SK-N-SH (cell line): ENCODE results near the gene PXK. TPM values are rescaled to one million over a fixed set of nuclear protein-coding genes. Genes with fewer than 3 reads are reported as not detected.

Experiments used
- CTCF ChIA-PET: fragments of 300-600, 350-600 bp; formaldehyde crosslinking; extraction: SDS; loops from one replicate; lab custom pipeline; 2021; lab: Yijun Ruan, JAX
- POLR2A ChIA-PET: fragments of 350-600 bp; sonication (Branson Sonifier 250); formaldehyde crosslinking; extraction: SDS; loops from one replicate; lab custom pipeline; 2020; ENCODE audit warnings: antibody characterized with exemption, inconsistent platforms; lab: Yijun Ruan, JAX
- DNase-seq: peaks from one replicate; pipeline ENCODE4 v3.0.0; 2012
- H2AFZ ChIP-seq: fragments of 200-600 bp; sonication (generic); 2 replicates; pipeline ENCODE4 v1.8.1; 2016; ENCODE audit warnings: antibody characterized with exemption, mild to moderate bottlenecking, low read depth
- H3F3A ChIP-seq: fragments of 200-600 bp; sonication (generic); replicated peaks from 2 replicates; pipeline ENCODE3; 2016; ENCODE audit warnings: antibody characterized with exemption, mild to moderate bottlenecking; ENCODE audit not compliant: insufficient read depth
- H3K27ac ChIP-seq, 2 experiments: fragments of 200-500 bp in 1 of 2; fragments of 200-600 bp in 1 of 2; sonication (Bioruptor generic) in 1 of 2; sonication (generic), shearing (Covaris generic) in 1 of 2; 2 replicates each; pipeline versions ENCODE4 v1.5.1 to v1.6.1; 2014 to 2016; ENCODE audit warnings: low read depth in 2 of 2, inconsistent platforms in 1 of 2, low read length in 1 of 2, mild to moderate bottlenecking in 1 of 2, mixed read lengths in 1 of 2
- H3K27me3 ChIP-seq: fragments of 200-600 bp; sonication (generic), shearing (Covaris generic); 2 replicates; pipeline ENCODE4 v1.6.1; 2016; ENCODE audit warnings: mixed run types; ENCODE audit not compliant: insufficient read depth
- H3K36me3 ChIP-seq, 2 experiments: fragments of 200-500 bp in 1 of 2; fragments of 200-600 bp in 1 of 2; sonication (Bioruptor generic) in 1 of 2; sonication (generic) in 1 of 2; replicated peaks in 1 of 2; 2 replicates each; pipeline versions ENCODE3 to v1.5.1; 2014 to 2016; ENCODE audit warnings: low read length in 1 of 2, mild to moderate bottlenecking in 1 of 2; ENCODE audit not compliant: insufficient read depth in 2 of 2, control insufficient read depth in 1 of 2
- H3K4me1 ChIP-seq, 2 experiments: fragments of 200-500 bp in 1 of 2; fragments of 200-600 bp in 1 of 2; sonication (Bioruptor generic) in 1 of 2; sonication (generic), shearing (Covaris generic) in 1 of 2; 2 replicates each; pipeline versions ENCODE4 v1.5.1 to v1.6.1; 2014 to 2016; ENCODE audit warnings: low read depth in 1 of 2, low read length in 1 of 2, mixed run types in 1 of 2; ENCODE audit not compliant: insufficient read depth in 2 of 2, control insufficient read depth in 1 of 2
- H3K4me2 ChIP-seq: fragments of 200-600 bp; sonication (generic), shearing (Covaris generic); 2 replicates; pipeline ENCODE4 v1.6.1; 2017; ENCODE audit warnings: mixed run types
- H3K4me3 ChIP-seq, 2 experiments: fragments of 200-500 bp in 1 of 2; fragments of 200-600 bp in 1 of 2; sonication (Bioruptor generic) in 1 of 2; sonication (generic), shearing (Covaris generic) in 1 of 2; 2 replicates each; pipeline versions ENCODE4 v1.5.1 to v1.8.1; 2014 to 2016; ENCODE audit warnings: low read depth in 2 of 2, inconsistent platforms in 1 of 2, low read length in 1 of 2, mild to moderate bottlenecking in 1 of 2, mixed read lengths in 1 of 2, moderate library complexity in 1 of 2
- H3K79me2 ChIP-seq: fragments of 200-600 bp; sonication (generic); 2 replicates; pipeline ENCODE4 v1.8.1; 2017; ENCODE audit warnings: mild to moderate bottlenecking; ENCODE audit not compliant: insufficient read depth
- H3K9ac ChIP-seq: fragments of 200-600 bp; sonication (generic); 2 replicates; pipeline ENCODE4 v1.6.1; 2017; ENCODE audit warnings: mixed run types
- H3K9me2 ChIP-seq: fragments of 200-600 bp; sonication (generic); 2 replicates; pipeline ENCODE4 v1.6.1; 2017; ENCODE audit warnings: mixed run types
- H3K9me3 ChIP-seq: fragments of 200-600 bp; sonication (generic); 2 replicates; pipeline ENCODE4 v1.6.1; 2017; ENCODE audit warnings: mixed run types, mild to moderate bottlenecking, moderate library complexity
- H4K20me1 ChIP-seq: fragments of 200-600 bp; sonication (generic); 2 replicates; pipeline ENCODE4 v1.6.1; 2017; ENCODE audit warnings: mild to moderate bottlenecking, mixed run types; ENCODE audit not compliant: insufficient read depth
- ELF1 ChIP-seq: IDR thresholded peaks from 2 replicates; pipeline ENCODE4 v1.4.0; 2012
- FOSL2 ChIP-seq: IDR thresholded peaks from 2 replicates; pipeline ENCODE4 v1.4.0; 2012; ENCODE audit warnings: low read depth, mild to moderate bottlenecking, moderate library complexity, borderline replicate concordance
- GABPA ChIP-seq: IDR thresholded peaks from 2 replicates; pipeline ENCODE4 v1.4.0; 2012; ENCODE audit warnings: low read depth, mild to moderate bottlenecking
- MAX ChIP-seq: IDR thresholded peaks from 2 replicates; pipeline ENCODE4 v1.4.0; 2012; ENCODE audit warnings: low read depth
- MXI1 ChIP-seq: IDR thresholded peaks from 2 replicates; pipeline ENCODE4 v1.6.1; 2012; ENCODE audit warnings: mild to moderate bottlenecking, low read depth, low read length, improper control_type of control experiment
- NFIC ChIP-seq: IDR thresholded peaks from 2 replicates; pipeline ENCODE4 v1.4.0; 2012; ENCODE audit warnings: borderline replicate concordance
- NRF1 ChIP-seq: IDR thresholded peaks from 2 replicates; pipeline ENCODE4 v1.6.1; 2012; ENCODE audit warnings: low read depth, mild to moderate bottlenecking, low read length
- RCOR1 ChIP-seq: fragments of 150-350 bp; IDR thresholded peaks from 2 replicates; pipeline ENCODE4 v1.6.1; 2017; ENCODE audit warnings: antibody characterized with exemption, low read length
- RFX5 ChIP-seq: IDR thresholded peaks from 2 replicates; pipeline ENCODE4 v1.6.1; 2012; ENCODE audit warnings: mild to moderate bottlenecking, improper control_type of control experiment, low read length
- RXRA ChIP-seq: IDR thresholded peaks from 2 replicates; pipeline ENCODE4 v1.4.0; 2012; ENCODE audit warnings: low read depth, mild to moderate bottlenecking, borderline replicate concordance
- SIN3A ChIP-seq: IDR thresholded peaks from 2 replicates; pipeline ENCODE4 v1.6.1; 2012; ENCODE audit warnings: low read depth, mild to moderate bottlenecking, low read length, moderate library complexity, borderline replicate concordance
- USF1 ChIP-seq: IDR thresholded peaks from 2 replicates; pipeline ENCODE4 v1.4.0; 2012; ENCODE audit warnings: low read depth, borderline replicate concordance
- USF2 ChIP-seq: fragments of 150-350 bp; IDR thresholded peaks from 2 replicates; pipeline ENCODE4 v1.6.1; 2017; ENCODE audit warnings: antibody characterized with exemption, low read length, low read depth, borderline replicate concordance
- YY1 ChIP-seq: IDR thresholded peaks from 2 replicates; pipeline ENCODE4 v1.4.0; 2012; ENCODE audit warnings: low read depth, mild to moderate bottlenecking
- WGBS: methylation state at CpG from one replicate; pipeline ENCODE4 v1.1.6; 2017; ENCODE audit warnings: low lambda C conversion rate; 5-methylcytosine and 5-hydroxymethylcytosine counted together
- polyA plus RNA-seq, 3 experiments: library from polyadenylated mRNA; depleted of rRNA; stranded (reverse); fragments of >200 nt; gene quantifications; 2 replicates each; pipeline ENCODE4 v1.2.3, GENCODE V29; 2012

Gene PXK
- polyA plus RNA-seq, 1 of the 3 experiments (the other 2 are of a cell fraction), result 8.4 TPM

GRCh38 chr3:58342676-58343075 is 10.0 kb downstream of the PXK start:
- Histone ChIP-seq H3K27me3 (no peaks in the 10 kb centered on the region), H3K27ac (no peak overlapping the region), H3K9ac (no peak overlapping the region), H3K9me3 (no peaks in the 10 kb centered on the region), H3K4me1 (no peaks in the 10 kb centered on the region), H4K20me1 (no peaks in the 10 kb centered on the region), H3K36me3 (no peaks in the 10 kb centered on the region), H3K9me2 (no peaks in the 10 kb centered on the region), H3K4me3 (no peak overlapping the region), H3F3A (no peaks in the 10 kb centered on the region), H3K79me2 (peaks cover 14% of the 10 kb centered on the region; the same call in 1 of the 2 replicates), H3K4me2 (no peak overlapping the region), H2AFZ (no peak overlapping the region)
- CTCF ChIA-PET, result no interaction called here
- WGBS, result 92% methylated on average over 5 of the region's 5 CpGs
- no peak for DNase-seq
- TF ChIP-seq USF2 (no peak), SIN3A (no peak), RFX5 (no peak), MAX (no peak), GABPA (no peak)
- POLR2A ChIA-PET, result no interaction called here

GRCh38 chr3:58345457-58345856 is 12.8 kb downstream of the PXK start:
- no peaks in the 10 kb centered on the region for H4K20me1 ChIP-seq
- peaks cover 11% of the 10 kb centered on the region for H3K79me2 ChIP-seq
- no peaks in the 10 kb centered on the region for H3K9me2 ChIP-seq
- POLR2A ChIA-PET, result no interaction called here
- no peaks in the 10 kb centered on the region for H3K9me3 ChIP-seq
- H3K27me3 ChIP-seq, result no peaks in the 10 kb centered on the region
- H3K4me3 ChIP-seq, result no peak overlapping the region
- H3K4me1 ChIP-seq, result no peaks in the 10 kb centered on the region
- TF ChIP-seq USF1, result no peak
- no peak for TF ChIP-seq MXI1
- no peak for TF ChIP-seq NFIC
- TF ChIP-seq, all 33 proteins: peak for 0
- no peak overlapping the region for H3K4me2 ChIP-seq
- H3K9ac ChIP-seq, result no peak overlapping the region
- no peak overlapping the region for H2AFZ ChIP-seq
- H3F3A ChIP-seq, result no peaks in the 10 kb centered on the region
- 87% methylated on average over 4 of the region's 4 CpGs for WGBS
- DNase-seq, result no peak
- CTCF ChIA-PET, result interaction anchor here (1.6 kb wide), 1 partner anchor 10 kb away, joined by 6 read pairs; no protein-coding TSS in a partner anchor
- H3K36me3 ChIP-seq, result no peaks in the 10 kb centered on the region
- H3K27ac ChIP-seq, result no peak overlapping the region

- TF ChIP-seq RCOR1, result no peak
- no peak for TF ChIP-seq NRF1
- no peak for TF ChIP-seq GABPA
- TF ChIP-seq YY1, result no peak
- no peak for TF ChIP-seq RXRA
- TF ChIP-seq ELF1, result no peak
- TF ChIP-seq FOSL2, result no peak
- H3K9me3 ChIP-seq, result no peaks in the 10 kb centered on the region
- H3K9me2 ChIP-seq, result no peaks in the 10 kb centered on the region
- no peak overlapping the region for H3K4me2 ChIP-seq
- H3K27ac ChIP-seq, result no peak overlapping the region
- no peak for DNase-seq
- CTCF ChIA-PET, result interaction anchor here (1.6 kb wide), 1 partner anchor 11 kb away, joined by 6 read pairs; no protein-coding TSS in a partner anchor
- no peaks in the 10 kb centered on the region for H3K36me3 ChIP-seq
- no peak overlapping the region for H3K4me3 ChIP-seq
- H3K9ac ChIP-seq, result no peak overlapping the region
- 97% methylated on average over 2 of the region's 2 CpGs for WGBS
- no peaks in the 10 kb centered on the region for H3F3A ChIP-seq
- H2AFZ ChIP-seq, result no peak overlapping the region
- no peaks in the 10 kb centered on the region for H3K4me1 ChIP-seq
- peaks cover 11% of the 10 kb centered on the region for H3K79me2 ChIP-seq
- H4K20me1 ChIP-seq, result no peaks in the 10 kb centered on the region
- POLR2A ChIA-PET, result no interaction called here
- no peaks in the 10 kb centered on the region for H3K27me3 ChIP-seq
These were observed 13.7 kb downstream of the PXK start for GRCh38 chr3:58346368-58346767.
